GM12878 (cell line): ENCODE measurements around the gene PTPRD. TPM values are rescaled to one million over a fixed set of nuclear protein-coding genes. Genes with fewer than 3 reads are reported as not detected.

ENCODE experiments used
- ATAC-seq: fragments of 200-7000 bp; cut with Tn5 transposase; 3 replicates; pipeline ENCODE4 v1.9.1; 2020; ENCODE audit warnings: mild to moderate bottlenecking, moderate library complexity
- BruUV-seq: library from RNA; stranded (reverse); fragments of 400-500 nt; replicated peaks from 2 replicates; lab custom pipeline; 2021; lab: Mats Ljungman, UMichigan
- CTCF ChIA-PET: fragments of 300-600 bp; sonication (Branson Sonifier 250); formaldehyde crosslinking; extraction: SDS; loops from one replicate; lab custom pipeline; 2021; ENCODE audit warnings: inconsistent platforms; lab: Yijun Ruan, JAX
- POLR2A ChIA-PET: fragments of 350-600 bp; formaldehyde crosslinking; extraction: SDS; loops from one replicate; lab custom pipeline; 2021; ENCODE audit warnings: inconsistent platforms; lab: Charles Lee
- RAD21 ChIA-PET: fragments of 300-600 bp; sonication (Branson Sonifier 250); formaldehyde crosslinking; loops from one replicate; lab custom pipeline; 2023; ENCODE audit warnings: antibody characterized with exemption; ENCODE audit not compliant: unreplicated experiment; lab: Charles Lee
- SMC1A ChIA-PET: fragments of 300-600 bp; sonication (Branson Sonifier 250); formaldehyde crosslinking; loops from one replicate; lab custom pipeline; 2023; ENCODE audit not compliant: unreplicated experiment, uncharacterized antibody; lab: Charles Lee
- DNase-seq: peaks from one replicate; pipeline ENCODE4 v3.0.0-alpha.2; 2011; ENCODE audit warnings: low read depth, low spot score
- FAIRE-seq: peaks from 3 replicates; lab custom pipeline; 2011; peaks lifted over from hg19 to GRCh38; lab: Jason Lieb, UNC
- H2AFZ ChIP-seq: 2 replicates; pipeline ENCODE4 v1.6.0; 2011; ENCODE audit warnings: low read depth, low read length, control low read depth; ENCODE audit not compliant: control insufficient read depth
- H3K27ac ChIP-seq: 2 replicates; pipeline ENCODE4 v1.5.1; 2011; ENCODE audit warnings: control low read depth; ENCODE audit not compliant: control insufficient read depth, insufficient read depth
- H3K27me3 ChIP-seq, 2 experiments: replicated peaks in 1 of 2; 2 replicates each; pipeline versions ENCODE4 v1.6.0 to v1.6.1; 2011; ENCODE audit warnings: low read length in 1 of 2; ENCODE audit not compliant: control insufficient read depth in 2 of 2, insufficient read depth in 2 of 2
- H3K36me3 ChIP-seq, 2 experiments: 2 replicates each; pipeline ENCODE4 v1.5.1; 2011; ENCODE audit warnings: low read length in 1 of 2; ENCODE audit not compliant: control insufficient read depth in 2 of 2, insufficient read depth in 2 of 2
- H3K4me1 ChIP-seq: 2 replicates; pipeline ENCODE4 v1.6.1; 2011; ENCODE audit warnings: mild to moderate bottlenecking, low read length, moderate library complexity, mixed read lengths; ENCODE audit not compliant: control insufficient read depth, insufficient read depth
- H3K4me2 ChIP-seq: 2 replicates; pipeline ENCODE4 v1.6.0; 2011; ENCODE audit warnings: control low read depth; ENCODE audit not compliant: control insufficient read depth, insufficient read depth
- H3K4me3 ChIP-seq: fragments of 200-600 bp; sonication (generic); 2 replicates; pipeline ENCODE4 v1.5.1; 2016
- H3K79me2 ChIP-seq: 2 replicates; pipeline ENCODE4 v1.6.0; 2011; ENCODE audit warnings: low read length; ENCODE audit not compliant: control insufficient read depth, insufficient read depth
- H3K9ac ChIP-seq: 2 replicates; pipeline ENCODE4 v1.8.0; 2011; ENCODE audit warnings: low read length, control low read depth, mixed read lengths; ENCODE audit not compliant: control insufficient read depth, insufficient read depth
- H3K9me3 ChIP-seq: replicated peaks from 3 replicates; pipeline ENCODE4 v1.5.1; 2011; ENCODE audit warnings: mild to moderate bottlenecking, low read length; ENCODE audit not compliant: control insufficient read depth, insufficient read depth
- H4K20me1 ChIP-seq: 2 replicates; pipeline ENCODE4 v1.6.0; 2011; ENCODE audit not compliant: control insufficient read depth, insufficient read depth
- ASH2L ChIP-seq: fragments of 300-600, 200-600 bp; sonication (generic); IDR thresholded peaks from 2 replicates; pipeline ENCODE4 v1.6.1; 2017; ENCODE audit warnings: low read depth, mild to moderate bottlenecking, borderline replicate concordance
- BCL3 ChIP-seq: IDR thresholded peaks from 2 replicates; pipeline ENCODE4 v1.6.1; 2011; ENCODE audit warnings: borderline replicate concordance, low read depth, mild to moderate bottlenecking, moderate library complexity, low read length; ENCODE audit not compliant: insufficient read depth, poor library complexity, severe bottlenecking
- CBX5 ChIP-seq: sonication (generic); IDR thresholded peaks from 2 replicates; pipeline ENCODE4 v1.6.1; 2016; ENCODE audit warnings: low read depth, moderate library complexity, mild to moderate bottlenecking, inconsistent platforms
- E2F4 ChIP-seq: IDR thresholded peaks from 2 replicates; pipeline ENCODE4 v1.6.1; 2012; ENCODE audit warnings: low read depth, low read length, improper control_type of control experiment
- FOS ChIP-seq: IDR thresholded peaks from 3 replicates; pipeline ENCODE4 v1.6.1; 2011; ENCODE audit warnings: borderline replicate concordance; ENCODE audit not compliant: insufficient read length; ENCODE audit errors: extremely low read depth
- IKZF1 ChIP-seq: fragments of 450-650 bp; conservative IDR thresholded peaks from 2 replicates; pipeline ENCODE4 v1.6.1; 2017; ENCODE audit warnings: antibody characterized with exemption, mild to moderate bottlenecking
- JUND ChIP-seq: IDR thresholded peaks from 2 replicates; pipeline ENCODE4 v1.6.1; 2012; ENCODE audit warnings: low read depth, mild to moderate bottlenecking, low read length, improper control_type of control experiment, moderate library complexity
- MXI1 ChIP-seq: fragments of 150-350 bp; IDR thresholded peaks from 2 replicates; pipeline ENCODE4 v1.6.1; 2011; ENCODE audit warnings: low read depth, mild to moderate bottlenecking, inconsistent platforms, low read length, improper control_type of control experiment
- NFXL1 ChIP-seq: fragments of 450-650 bp; IDR thresholded peaks from 2 replicates; pipeline ENCODE4 v1.6.1; 2017; ENCODE audit warnings: antibody characterized with exemption, mild to moderate bottlenecking, borderline replicate concordance
- NFYB ChIP-seq: IDR thresholded peaks from 2 replicates; pipeline ENCODE4 v1.6.1; 2011; ENCODE audit warnings: low read depth, mild to moderate bottlenecking, low read length, improper control_type of control experiment, moderate library complexity; ENCODE audit not compliant: insufficient read depth
- POLR2AphosphoS5 ChIP-seq: IDR thresholded peaks from 2 replicates; pipeline ENCODE4 v1.6.1; 2011; ENCODE audit warnings: mild to moderate bottlenecking, low read length, inconsistent platforms
- RELA ChIP-seq: fragments of 450-650 bp; IDR thresholded peaks from 2 replicates; pipeline ENCODE4 v1.8.0; 2014; ENCODE audit warnings: borderline replicate concordance; ENCODE audit not compliant: partially characterized antibody
- SIN3A ChIP-seq: IDR thresholded peaks from 2 replicates; pipeline ENCODE4 v1.6.1; 2012; ENCODE audit warnings: low read depth, low read length, improper control_type of control experiment
- SUZ12 ChIP-seq: fragments of 200-600 bp; sonication (generic); IDR thresholded peaks from one replicate; pipeline ENCODE4 v1.6.1; 2018; ENCODE audit warnings: antibody characterized with exemption, mild to moderate bottlenecking; ENCODE audit not compliant: unreplicated experiment
- WGBS: methylation state at CpG from one replicate; pipeline ENCODE4 v1.1.6; 2016; ENCODE audit warnings: low lambda C conversion rate; ENCODE audit not compliant: insufficient replicate concordance, insufficient coverage; ENCODE audit errors: missing lambda C conversion rate; 5-methylcytosine and 5-hydroxymethylcytosine counted together
- in situ Hi-C: fragments of 300-500 bp; cut with MboI; formaldehyde crosslinking; loops from 9 replicates; pipeline ENCODE4 v1.14.3; 2018; ENCODE audit warnings: mixed read lengths
- intact Hi-C: fragments of 100-400 bp; cut with micrococcal nuclease; formaldehyde crosslinking; loops from one replicate; pipeline ENCODE4 v1.14.2; 2022; ENCODE audit not compliant: unreplicated experiment
- polyA plus RNA-seq, 11 experiments: library from polyadenylated mRNA; depleted of rRNA in 4 of 11; unstranded in 6 of 11; stranded (reverse) in 5 of 11; fragments of >200 nt; fragmentation: Nextera tagmentation in 4 of 11; fragmentation: Illumina TruSeq in 1 of 11; extraction: Ambion mirVana in 4 of 11; extraction: Trizol in 1 of 11; gene quantifications; 1 replicate in 1 of 11; 2 replicates in 10 of 11; pipeline versions ENCODE4 v1.2.1 to v1.2.3, GENCODE V29; 2011 to 2016; ENCODE audit warnings: inconsistent platforms in 2 of 11, missing spikeins in 2 of 11, low read depth in 1 of 11
- total RNA-seq, 4 experiments: library from RNA; depleted of rRNA in 3 of 4; stranded (reverse); fragments of >200 nt in 3 of 4; fragmentation: Illumina TruSeq in 1 of 4; extraction: Trizol in 1 of 4; gene quantifications; 2 replicates each; pipeline versions ENCODE4 v1.2.1 to v1.2.3, GENCODE V29; 2013 to 2021
- TF ChIP-seq, protein P1 (sequence below): IDR thresholded peaks from 2 replicates; pipeline ENCODE4 v1.6.1; 2011; ENCODE audit warnings: borderline replicate concordance, low read depth, mild to moderate bottlenecking, moderate library complexity, mixed read lengths, low read length; ENCODE audit not compliant: insufficient read depth; ENCODE audit errors: extremely low read length
- TF ChIP-seq, protein P2 (sequence below): fragments of 450-650 bp; formaldehyde crosslinking; IDR thresholded peaks from 2 replicates; pipeline ENCODE4 v1.4.0; 2022; ENCODE audit warnings: mild to moderate bottlenecking, moderate library complexity
- TF ChIP-seq, protein P3 (sequence below): fragments of 450-650 bp; IDR thresholded peaks from 2 replicates; pipeline ENCODE4 v1.6.1; 2016; ENCODE audit warnings: mild to moderate bottlenecking

Gene PTPRD
- total and polyA plus RNA-seq, 10 of the 15 experiments (the other 5 are each of a cell fraction or from before 2014, with no cell fraction given), result under 0.01 to 0.05 (median 0.01) TPM; not detected in 7

- no peaks in the 10 kb centered on the region for H3K79me2 ChIP-seq
- DNase-seq, result no peak
- no peaks in the 10 kb centered on the region for H3K4me1 ChIP-seq
- no peak overlapping the region for H3K9ac ChIP-seq
- H3K4me3 ChIP-seq, result no peak overlapping the region
- no peaks in the 10 kb centered on the region for H3K36me3 ChIP-seq
- intact Hi-C loops, result no loop called here
- ChIA-PET SMC1A (no interaction called here), POLR2A (no interaction called here), RAD21 (no interaction called here), CTCF (no interaction called here)
- FAIRE-seq, result no peak
- no peak for ATAC-seq
- H3K27ac ChIP-seq, result no peak overlapping the region
- 22% methylated on average over 4 of the region's 4 CpGs for WGBS
- no peaks in the 10 kb centered on the region for H3K9me3 ChIP-seq
- in situ Hi-C loops, result no loop called here
- H3K4me2 ChIP-seq, result no peak overlapping the region
- H3K27me3 ChIP-seq, result no peaks in the 10 kb centered on the region
- H2AFZ ChIP-seq, result no peak overlapping the region
- H4K20me1 ChIP-seq, result no peaks in the 10 kb centered on the region
- BruUV-seq, result no TSS peak
- TF ChIP-seq IKZF1 (no peak), JUND (no peak), CBX5 (no peak), SIN3A (no peak), NFYB (no peak), MXI1 (no peak), BCL3 (no peak), NFXL1 (no peak), RELA (no peak), FOS (no peak), POLR2AphosphoS5 (no peak), E2F4 (no peak), ASH2L (no peak), SUZ12 (no peak)
- TF ChIP-seq, protein P1, sequence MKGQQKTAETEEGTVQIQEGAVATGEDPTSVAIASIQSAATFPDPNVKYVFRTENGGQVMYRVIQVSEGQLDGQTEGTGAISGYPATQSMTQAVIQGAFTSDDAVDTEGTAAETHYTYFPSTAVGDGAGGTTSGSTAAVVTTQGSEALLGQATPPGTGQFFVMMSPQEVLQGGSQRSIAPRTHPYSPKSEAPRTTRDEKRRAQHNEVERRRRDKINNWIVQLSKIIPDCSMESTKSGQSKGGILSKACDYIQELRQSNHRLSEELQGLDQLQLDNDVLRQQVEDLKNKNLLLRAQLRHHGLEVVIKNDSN, result no peak
- TF ChIP-seq, protein P2, sequence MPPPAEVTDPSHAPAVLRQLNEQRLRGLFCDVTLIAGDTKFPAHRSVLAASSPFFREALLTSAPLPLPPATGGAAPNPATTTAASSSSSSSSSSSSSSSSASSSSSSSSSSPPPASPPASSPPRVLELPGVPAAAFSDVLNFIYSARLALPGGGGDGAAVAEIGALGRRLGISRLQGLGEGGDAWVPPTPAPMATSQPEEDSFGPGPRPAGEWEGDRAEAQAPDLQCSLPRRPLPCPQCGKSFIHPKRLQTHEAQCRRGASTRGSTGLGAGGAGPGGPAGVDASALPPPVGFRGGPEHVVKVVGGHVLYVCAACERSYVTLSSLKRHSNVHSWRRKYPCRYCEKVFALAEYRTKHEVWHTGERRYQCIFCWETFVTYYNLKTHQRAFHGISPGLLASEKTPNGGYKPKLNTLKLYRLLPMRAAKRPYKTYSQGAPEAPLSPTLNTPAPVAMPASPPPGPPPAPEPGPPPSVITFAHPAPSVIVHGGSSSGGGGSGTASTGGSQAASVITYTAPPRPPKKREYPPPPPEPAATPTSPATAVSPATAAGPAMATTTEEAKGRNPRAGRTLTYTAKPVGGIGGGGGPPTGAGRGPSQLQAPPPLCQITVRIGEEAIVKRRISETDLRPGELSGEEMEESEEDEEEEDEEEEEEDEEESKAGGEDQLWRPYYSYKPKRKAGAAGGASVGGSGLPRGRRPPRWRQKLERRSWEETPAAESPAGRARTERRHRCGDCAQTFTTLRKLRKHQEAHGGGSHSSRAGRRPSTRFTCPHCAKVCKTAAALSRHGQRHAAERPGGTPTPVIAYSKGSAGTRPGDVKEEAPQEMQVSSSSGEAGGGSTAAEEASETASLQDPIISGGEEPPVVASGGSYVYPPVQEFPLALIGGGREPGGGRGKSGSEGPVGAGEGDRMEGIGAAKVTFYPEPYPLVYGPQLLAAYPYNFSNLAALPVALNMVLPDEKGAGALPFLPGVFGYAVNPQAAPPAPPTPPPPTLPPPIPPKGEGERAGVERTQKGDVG (CRISPR knock-in tag), result no peak
- TF ChIP-seq, protein P3, sequence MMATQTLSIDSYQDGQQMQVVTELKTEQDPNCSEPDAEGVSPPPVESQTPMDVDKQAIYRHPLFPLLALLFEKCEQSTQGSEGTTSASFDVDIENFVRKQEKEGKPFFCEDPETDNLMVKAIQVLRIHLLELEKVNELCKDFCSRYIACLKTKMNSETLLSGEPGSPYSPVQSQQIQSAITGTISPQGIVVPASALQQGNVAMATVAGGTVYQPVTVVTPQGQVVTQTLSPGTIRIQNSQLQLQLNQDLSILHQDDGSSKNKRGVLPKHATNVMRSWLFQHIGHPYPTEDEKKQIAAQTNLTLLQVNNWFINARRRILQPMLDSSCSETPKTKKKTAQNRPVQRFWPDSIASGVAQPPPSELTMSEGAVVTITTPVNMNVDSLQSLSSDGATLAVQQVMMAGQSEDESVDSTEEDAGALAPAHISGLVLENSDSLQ, result no peak
These were observed 123.9 kb downstream of the PTPRD start for GRCh38 chr9:10488937-10489336.
